SW 1271 (cell line): ENCODE measurements around the gene MAGEB1.

Source experiments
- DNase-seq, 2 experiments: peaks; one replicate each; lab custom pipeline; 2025; lab: John Stamatoyannopoulos, UW

Gene MAGEB1

GRCh38 chrX:30296408-30297254 is 49.7 kb downstream of the MAGEB1 start:
- DNase-seq, result no peak

- DNase-seq, result no peak
Measured at GRCh38 chrX:30301208-30301607, 54.3 kb downstream of the MAGEB1 start.
